ENCODE results near the gene FBXO21. TPM values are rescaled to one million over a fixed set of nuclear protein-coding genes. Genes with fewer than 3 reads are reported as not detected.

The FBXO21 gene
- polyA plus RNA-seq, 1 donor (not counting 4 experiments of a cell fraction or from before 2014, with no cell fraction given) = 21.9 TPM

DNA sequence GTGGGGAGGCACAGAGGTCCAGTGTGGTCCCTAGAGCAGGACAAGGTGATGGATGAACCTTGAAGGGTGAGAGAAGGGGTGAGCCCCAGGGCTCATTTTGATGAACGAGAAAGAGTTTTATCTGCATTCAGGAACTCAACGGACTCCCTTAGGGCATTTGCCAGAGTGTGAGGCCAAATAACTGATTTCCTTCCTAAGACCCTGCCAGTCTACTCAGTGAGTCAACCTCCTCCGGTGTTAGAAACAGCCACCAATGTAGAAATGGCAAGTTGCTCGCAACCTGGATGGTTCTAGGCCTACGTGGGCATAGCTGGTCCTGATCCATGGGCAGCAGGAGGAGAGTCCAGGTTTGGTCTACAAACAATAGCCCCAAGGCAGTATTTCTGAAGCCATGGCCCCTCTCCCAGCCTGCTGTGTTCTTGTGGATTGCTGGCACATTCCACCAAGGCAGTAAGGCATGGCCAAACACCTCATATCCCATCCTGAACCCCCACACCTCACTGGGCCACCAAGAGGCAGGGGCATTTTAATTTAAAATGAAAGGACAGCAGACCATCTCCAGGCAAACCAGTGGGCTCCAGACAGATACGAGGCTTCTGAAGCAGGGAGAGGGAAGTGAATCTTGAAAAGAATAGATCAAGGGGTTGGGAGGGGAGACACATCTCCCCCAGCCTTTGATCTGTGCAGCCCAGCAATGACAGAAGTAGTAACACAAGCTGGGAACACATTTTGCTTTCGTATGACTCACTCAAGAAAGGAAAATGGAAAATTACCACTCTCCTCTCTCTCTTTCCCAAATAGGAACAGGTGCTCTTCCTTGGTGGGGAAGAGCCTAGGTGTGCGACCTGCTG is 65.6 kb downstream of the FBXO21 start:
- TF ChIP-seq, protein P1, sequence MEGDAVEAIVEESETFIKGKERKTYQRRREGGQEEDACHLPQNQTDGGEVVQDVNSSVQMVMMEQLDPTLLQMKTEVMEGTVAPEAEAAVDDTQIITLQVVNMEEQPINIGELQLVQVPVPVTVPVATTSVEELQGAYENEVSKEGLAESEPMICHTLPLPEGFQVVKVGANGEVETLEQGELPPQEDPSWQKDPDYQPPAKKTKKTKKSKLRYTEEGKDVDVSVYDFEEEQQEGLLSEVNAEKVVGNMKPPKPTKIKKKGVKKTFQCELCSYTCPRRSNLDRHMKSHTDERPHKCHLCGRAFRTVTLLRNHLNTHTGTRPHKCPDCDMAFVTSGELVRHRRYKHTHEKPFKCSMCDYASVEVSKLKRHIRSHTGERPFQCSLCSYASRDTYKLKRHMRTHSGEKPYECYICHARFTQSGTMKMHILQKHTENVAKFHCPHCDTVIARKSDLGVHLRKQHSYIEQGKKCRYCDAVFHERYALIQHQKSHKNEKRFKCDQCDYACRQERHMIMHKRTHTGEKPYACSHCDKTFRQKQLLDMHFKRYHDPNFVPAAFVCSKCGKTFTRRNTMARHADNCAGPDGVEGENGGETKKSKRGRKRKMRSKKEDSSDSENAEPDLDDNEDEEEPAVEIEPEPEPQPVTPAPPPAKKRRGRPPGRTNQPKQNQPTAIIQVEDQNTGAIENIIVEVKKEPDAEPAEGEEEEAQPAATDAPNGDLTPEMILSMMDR (optimal IDR thresholded peaks at IDR 0.05 in 1 of 3, IDR thresholded peaks at IDR 0.05 in 1 of 3, conservative IDR thresholded peaks at IDR 0.05 in 1 of 3; ENCODE audit: extremely low read depth in 1 of 3, insufficient read depth in 2 of 3, low read length in 3 of 3) = no peak
- TF ChIP-seq EZH2 (IDR thresholded peaks at IDR 0.05; ENCODE audit: low read length) = no peak
- H4K20me1 ChIP-seq (ENCODE audit: control insufficient read depth, extremely low read depth, insufficient read depth, low read length) = no peaks in the 10 kb centered on the region
- H3K4me2 ChIP-seq (ENCODE audit: control insufficient read depth, extremely low read depth, insufficient read depth, low read depth, low read length) = no peak overlapping the region
- no peaks in the 10 kb centered on the region for H3K36me3 ChIP-seq (ENCODE audit: control insufficient read depth in 2 of 2, extremely low read depth in 1 of 2, insufficient read depth in 2 of 2, low read length in 2 of 2)
- H3K4me3 ChIP-seq (ENCODE audit: control insufficient read depth in 2 of 3, extremely low read depth in 1 of 3, insufficient read depth in 2 of 3, low read depth in 1 of 3, low read length in 3 of 3) = no peak overlapping the region
- DNase-seq (ENCODE audit: low read depth, low spot score) = no peak
- H3K9me3 ChIP-seq (ENCODE audit: control insufficient read depth, low read depth, low read length) = peaks cover 19% of the 10 kb centered on the region
- H3K27ac ChIP-seq (ENCODE audit: control insufficient read depth, insufficient read depth, low read length) = no peak overlapping the region
- no peaks in the 10 kb centered on the region for H3K9me1 ChIP-seq (ENCODE audit: control insufficient read depth, extremely low read depth, insufficient read depth, low read length)
- no peak for FAIRE-seq
- no peaks in the 10 kb centered on the region for H3K4me1 ChIP-seq (ENCODE audit: control insufficient read depth, extremely low read depth, insufficient read depth, low read length)
- dilution Hi-C loops (cut with MboI; ENCODE audit: extremely low pct_ligation_motif_present, low sequenced_read_pairs) = no loop called here
- H3K9ac ChIP-seq (ENCODE audit: control insufficient read depth, extremely low read depth, insufficient read depth, low read length) = no peak overlapping the region
- H3K79me2 ChIP-seq (ENCODE audit: control insufficient read depth, insufficient read depth, low read length) = no peaks in the 10 kb centered on the region
- no peak overlapping the region for H2AFZ ChIP-seq (ENCODE audit: control insufficient read depth, low read length)
- H3K27me3 ChIP-seq (ENCODE audit: control insufficient read depth, extremely low read depth, insufficient read depth, low read length) = no peaks in the 10 kb centered on the region

DNA sequence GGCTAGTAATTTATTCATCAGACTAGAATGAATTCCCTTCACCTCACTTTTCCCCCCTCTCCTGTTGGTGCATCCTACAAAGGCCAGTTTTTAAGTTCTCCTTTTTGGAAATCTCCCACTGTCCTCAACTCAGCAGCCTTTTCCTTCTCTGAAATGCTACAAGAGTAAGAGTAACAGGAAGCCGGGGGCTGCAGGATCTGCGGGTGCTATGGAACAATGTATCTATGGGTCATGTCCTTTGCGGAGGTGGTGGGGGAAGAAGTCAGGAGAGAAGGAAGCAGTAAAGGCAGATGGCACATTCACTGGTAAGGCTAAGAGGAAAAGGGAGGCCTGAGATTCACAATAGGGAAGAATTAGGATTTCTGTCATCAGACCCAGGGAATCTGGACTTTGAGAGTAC is 68.8 kb downstream of the FBXO21 start:
- Histone ChIP-seq H3K27ac (ENCODE audit: control insufficient read depth, insufficient read depth, low read length) (no peak overlapping the region), H3K36me3 (ENCODE audit: control insufficient read depth in 2 of 2, extremely low read depth in 1 of 2, insufficient read depth in 2 of 2, low read length in 2 of 2) (no peaks in the 10 kb centered on the region), H2AFZ (ENCODE audit: control insufficient read depth, low read length) (no peak overlapping the region), H3K4me3 (ENCODE audit: control insufficient read depth in 2 of 3, extremely low read depth in 1 of 3, insufficient read depth in 2 of 3, low read depth in 1 of 3, low read length in 3 of 3) (no peak overlapping the region), H3K4me2 (ENCODE audit: control insufficient read depth, extremely low read depth, insufficient read depth, low read depth, low read length) (no peak overlapping the region), H3K9ac (ENCODE audit: control insufficient read depth, extremely low read depth, insufficient read depth, low read length) (no peak overlapping the region), H4K20me1 (ENCODE audit: control insufficient read depth, extremely low read depth, insufficient read depth, low read length) (no peaks in the 10 kb centered on the region), H3K27me3 (ENCODE audit: control insufficient read depth, extremely low read depth, insufficient read depth, low read length) (no peaks in the 10 kb centered on the region), H3K9me1 (ENCODE audit: control insufficient read depth, extremely low read depth, insufficient read depth, low read length) (no peaks in the 10 kb centered on the region), H3K9me3 (ENCODE audit: control insufficient read depth, low read depth, low read length) (peaks cover 4% of the 10 kb centered on the region), H3K4me1 (ENCODE audit: control insufficient read depth, extremely low read depth, insufficient read depth, low read length) (no peaks in the 10 kb centered on the region), H3K79me2 (ENCODE audit: control insufficient read depth, insufficient read depth, low read length) (no peaks in the 10 kb centered on the region)
- DNase-seq (ENCODE audit: low read depth, low spot score) = no peak
- TF ChIP-seq, protein P1 (optimal IDR thresholded peaks at IDR 0.05 in 1 of 3, IDR thresholded peaks at IDR 0.05 in 1 of 3, conservative IDR thresholded peaks at IDR 0.05 in 1 of 3; ENCODE audit: extremely low read depth in 1 of 3, insufficient read depth in 2 of 3, low read length in 3 of 3) = no peak
- no peak for TF ChIP-seq EZH2 (IDR thresholded peaks at IDR 0.05; ENCODE audit: low read length)
- dilution Hi-C loops (cut with MboI; ENCODE audit: extremely low pct_ligation_motif_present, low sequenced_read_pairs) = no loop called here
- FAIRE-seq = no peak
